Activated CD8-positive, alpha-beta T cell treated with anti-CD3 and anti-CD28 coated beads for 36 hours (primary cell): ENCODE measurements around the gene CFAP53. TPM values are rescaled to one million over a fixed set of nuclear protein-coding genes. Genes with fewer than 3 reads are reported as not detected.
"Not testable (repeated sequence)": the region's sequence is repeated elsewhere in the genome, so short reads cannot be mapped to it uniquely, and the experiment has no call there.

Experiments used
- ATAC-seq: fragments of 200-7000 bp; cut with Tn5 transposase; one replicate; pipeline ENCODE4 v1.10.0; 2021; ENCODE audit warnings: mild to moderate bottlenecking, moderate library complexity
- CTCF ChIA-PET: fragments of 350-600 bp; sonication (Branson Sonifier 250); formaldehyde crosslinking; loops from one replicate; lab custom pipeline; 2021; ENCODE audit warnings: antibody characterized with exemption; lab: Charles Lee
- POLR2A ChIA-PET: fragments of 350-600 bp; sonication (Branson Sonifier 250); formaldehyde crosslinking; loops from one replicate; lab custom pipeline; 2021; ENCODE audit warnings: antibody characterized with exemption; lab: Charles Lee
- DNase-seq: peaks from one replicate; pipeline ENCODE4 v3.0.0-alpha.2; 2020
- H3K27ac Mint-ChIP-seq: one replicate; pipeline ENCODE4 v1.8.0; 2021; ENCODE audit warnings: mild to moderate bottlenecking, mixed read lengths
- H3K27me3 Mint-ChIP-seq: one replicate; pipeline ENCODE4 v1.8.0; 2021; ENCODE audit warnings: mixed read lengths
- H3K36me3 Mint-ChIP-seq: one replicate; pipeline ENCODE4 v1.8.0; 2021; ENCODE audit warnings: low read depth, mixed read lengths
- H3K4me1 Mint-ChIP-seq: one replicate; pipeline ENCODE4 v1.8.0; 2021; ENCODE audit warnings: low read depth, mixed read lengths
- H3K4me3 Mint-ChIP-seq: one replicate; pipeline ENCODE4 v1.8.0; 2021; ENCODE audit warnings: mild to moderate bottlenecking, moderate library complexity, mixed read lengths
- H3K9me3 Mint-ChIP-seq: one replicate; pipeline ENCODE4 v1.8.0; 2021; ENCODE audit warnings: mixed read lengths
- intact Hi-C: fragments of 100-400 bp; cut with micrococcal nuclease; formaldehyde crosslinking; loops from one replicate; pipeline ENCODE4 v1.10.0; 2022
- total RNA-seq, 2 experiments: library from RNA; stranded (reverse); gene quantifications; one replicate each; pipeline ENCODE4 v1.2.3, GENCODE V29; 2021
- TF ChIP-seq, protein P1 (sequence below): fragments of 200-600 bp; IDR thresholded peaks from one replicate; pipeline ENCODE4 v1.8.0; 2022; ENCODE audit warnings: antibody characterized with exemption, mild to moderate bottlenecking

Gene CFAP53
- total RNA-seq, 2 experiments from 2014 or later = 0.27 to 0.76 TPM

DNA sequence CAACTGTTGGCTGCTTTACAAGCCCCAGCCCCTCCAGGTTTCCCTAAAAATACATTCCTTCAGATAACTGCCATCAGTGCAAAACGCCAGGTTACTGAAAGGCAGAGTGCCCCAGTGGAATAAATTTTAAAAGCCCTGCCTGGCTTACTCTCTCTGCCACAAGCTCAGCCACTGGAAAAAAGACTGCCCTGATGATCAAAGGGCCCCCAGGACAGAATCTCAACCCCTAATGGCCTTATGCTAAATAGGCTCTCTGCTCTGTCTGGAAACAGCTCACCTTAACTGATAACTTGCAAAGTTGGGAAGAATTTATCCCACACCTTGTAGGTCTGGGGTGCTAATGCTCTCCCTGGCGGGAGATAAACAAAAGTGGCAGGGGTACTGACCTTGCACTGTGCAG is 33.9 kb downstream of the CFAP53 start:
- Mint-ChIP-seq H3K4me1 (no peaks in the 10 kb centered on the region), H3K27me3 (peaks cover 2% of the 10 kb centered on the region), H3K36me3 (no peaks in the 10 kb centered on the region), H3K27ac (no peak overlapping the region), H3K9me3 (no peaks in the 10 kb centered on the region), H3K4me3 (no peak overlapping the region)
- TF ChIP-seq, protein P1, sequence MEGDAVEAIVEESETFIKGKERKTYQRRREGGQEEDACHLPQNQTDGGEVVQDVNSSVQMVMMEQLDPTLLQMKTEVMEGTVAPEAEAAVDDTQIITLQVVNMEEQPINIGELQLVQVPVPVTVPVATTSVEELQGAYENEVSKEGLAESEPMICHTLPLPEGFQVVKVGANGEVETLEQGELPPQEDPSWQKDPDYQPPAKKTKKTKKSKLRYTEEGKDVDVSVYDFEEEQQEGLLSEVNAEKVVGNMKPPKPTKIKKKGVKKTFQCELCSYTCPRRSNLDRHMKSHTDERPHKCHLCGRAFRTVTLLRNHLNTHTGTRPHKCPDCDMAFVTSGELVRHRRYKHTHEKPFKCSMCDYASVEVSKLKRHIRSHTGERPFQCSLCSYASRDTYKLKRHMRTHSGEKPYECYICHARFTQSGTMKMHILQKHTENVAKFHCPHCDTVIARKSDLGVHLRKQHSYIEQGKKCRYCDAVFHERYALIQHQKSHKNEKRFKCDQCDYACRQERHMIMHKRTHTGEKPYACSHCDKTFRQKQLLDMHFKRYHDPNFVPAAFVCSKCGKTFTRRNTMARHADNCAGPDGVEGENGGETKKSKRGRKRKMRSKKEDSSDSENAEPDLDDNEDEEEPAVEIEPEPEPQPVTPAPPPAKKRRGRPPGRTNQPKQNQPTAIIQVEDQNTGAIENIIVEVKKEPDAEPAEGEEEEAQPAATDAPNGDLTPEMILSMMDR = no peak
- intact Hi-C loops = no loop called here
- DNase-seq = no peak
- ChIA-PET CTCF (interaction anchor here (1.5 kb wide), 1 partner anchor 10 kb away, joined by 3 read pairs; no protein-coding TSS in a partner anchor), POLR2A (no interaction called here)
- no peak for ATAC-seq

DNA sequence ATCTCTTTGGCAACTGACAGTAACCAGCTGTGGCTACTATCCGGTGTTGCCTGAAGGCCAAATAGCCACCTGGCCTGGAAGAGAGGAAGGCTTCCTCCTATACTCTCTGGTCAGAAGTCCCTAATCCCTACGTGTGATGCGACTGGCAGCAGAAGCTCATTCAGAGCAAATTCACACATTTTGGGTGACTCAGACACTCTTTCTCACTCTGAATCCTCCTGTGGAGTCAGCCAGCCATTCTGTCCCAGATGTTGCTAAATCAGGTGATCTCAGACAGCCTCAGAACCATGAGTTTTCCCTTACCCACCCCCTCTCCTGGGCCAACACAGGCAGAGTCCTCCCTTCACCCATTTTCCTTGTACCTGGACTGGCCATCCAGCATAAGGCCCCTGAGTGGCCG is 34.7 kb downstream of the CFAP53 start:
- intact Hi-C loops = no loop called here
- Mint-ChIP-seq H3K9me3 (no peaks in the 10 kb centered on the region), H3K27me3 (peaks cover 2% of the 10 kb centered on the region), H3K4me3 (no peak overlapping the region), H3K4me1 (no peaks in the 10 kb centered on the region), H3K36me3 (no peaks in the 10 kb centered on the region), H3K27ac (no peak overlapping the region)
- ChIA-PET POLR2A (no interaction called here), CTCF (interaction anchor here (0.6 to 1.5 kb wide), 2 partner anchors 11 to 1304 kb away, joined by 3 read pairs; no protein-coding TSS in a partner anchor)
- ATAC-seq = peak; percentile 49
- TF ChIP-seq, protein P1 = no peak
- peak; percentile 8 for DNase-seq

DNA sequence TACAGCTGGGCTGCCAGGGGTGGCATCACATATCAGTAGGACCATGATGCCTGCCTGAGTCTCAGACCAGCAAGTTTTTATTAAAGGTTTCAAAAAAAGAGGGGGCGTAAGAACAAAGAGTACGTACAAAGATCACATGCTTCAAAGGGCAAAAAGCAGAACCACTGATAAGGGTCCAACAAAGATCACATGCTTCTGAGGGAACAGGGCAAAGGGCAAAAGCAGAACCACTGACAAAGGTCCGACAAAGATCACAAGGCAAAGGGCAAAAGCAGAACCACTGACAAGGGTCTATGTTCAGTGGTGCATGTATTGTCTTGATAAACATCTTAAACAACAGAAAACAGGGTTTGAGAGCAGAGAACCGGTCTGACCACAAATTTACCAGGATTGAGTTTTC is 46.0 kb downstream of the CFAP53 start:
- H3K27ac Mint-ChIP-seq, H3K4me3 Mint-ChIP-seq, ATAC-seq, POLR2A ChIA-PET, H3K4me1 Mint-ChIP-seq, DNase-seq, H3K36me3 Mint-ChIP-seq, intact Hi-C loops: not testable (repeated sequence)
- Mint-ChIP-seq H3K9me3 (peaks cover 11% of the 10 kb centered on the region), H3K27me3 (peaks cover 14% of the 10 kb centered on the region)
- CTCF ChIA-PET = interaction anchor here (1.8 to 3.0 kb wide), 2 partner anchors 48 to 137 kb away, joined by 7 to 21 read pairs; no protein-coding TSS in a partner anchor

DNA sequence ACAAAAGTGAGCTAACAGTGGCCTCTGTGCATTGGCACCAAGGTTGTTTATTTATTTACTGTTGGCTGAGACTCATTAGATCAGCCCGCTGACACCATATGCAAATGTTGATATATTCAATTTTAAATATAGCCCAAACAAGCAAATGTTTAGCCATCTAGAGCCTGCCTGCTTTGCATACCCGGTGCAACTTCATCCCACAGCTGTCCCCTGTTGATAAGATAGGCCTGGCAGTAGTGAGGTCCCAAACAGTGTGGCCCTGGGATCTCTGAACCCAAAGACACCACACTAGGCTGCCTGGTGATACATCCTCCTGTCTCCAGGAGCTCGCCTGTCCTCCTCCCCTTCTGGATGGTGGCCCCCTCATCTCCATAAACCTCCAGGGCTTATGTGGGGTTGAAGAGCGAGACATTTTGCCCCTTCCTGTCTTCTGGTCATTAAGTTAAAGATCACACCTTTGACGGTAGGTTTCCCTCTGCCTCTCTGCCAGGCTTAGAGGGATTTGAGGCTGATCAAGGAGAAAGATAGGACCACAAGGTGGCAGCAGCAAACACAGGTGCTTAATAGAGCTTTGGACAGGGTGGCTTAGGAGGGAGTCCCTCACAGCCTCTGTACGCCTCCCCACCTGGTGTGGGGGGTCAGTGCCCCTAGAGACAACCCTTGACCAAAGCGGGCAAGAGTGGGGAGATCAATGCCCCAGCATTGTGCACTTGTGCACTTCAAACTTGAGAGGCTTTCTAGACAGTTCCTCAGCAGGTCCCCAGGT is 47.7 kb downstream of the CFAP53 start:
- Mint-ChIP-seq H3K9me3 (peaks cover 11% of the 10 kb centered on the region), H3K4me3 (no peak overlapping the region), H3K27ac (no peak overlapping the region), H3K27me3 (peaks cover 21% of the 10 kb centered on the region), H3K36me3 (no peaks in the 10 kb centered on the region), H3K4me1 (no peaks in the 10 kb centered on the region)
- TF ChIP-seq, protein P1 = peak; percentile 46
- DNase-seq (peak; percentile 58), ATAC-seq (peak; percentile 60)
- CTCF ChIA-PET = interaction anchor here (0.6 to 3.9 kb wide), 15 partner anchors 11 to 210 kb away, joined by 3 to 66 read pairs (median 3); no protein-coding TSS in a partner anchor
- intact Hi-C loops = loop anchor here (1.0 kb wide), 1 partner anchor 139 kb away; no protein-coding TSS in a partner anchor
- POLR2A ChIA-PET = no interaction called here

DNA sequence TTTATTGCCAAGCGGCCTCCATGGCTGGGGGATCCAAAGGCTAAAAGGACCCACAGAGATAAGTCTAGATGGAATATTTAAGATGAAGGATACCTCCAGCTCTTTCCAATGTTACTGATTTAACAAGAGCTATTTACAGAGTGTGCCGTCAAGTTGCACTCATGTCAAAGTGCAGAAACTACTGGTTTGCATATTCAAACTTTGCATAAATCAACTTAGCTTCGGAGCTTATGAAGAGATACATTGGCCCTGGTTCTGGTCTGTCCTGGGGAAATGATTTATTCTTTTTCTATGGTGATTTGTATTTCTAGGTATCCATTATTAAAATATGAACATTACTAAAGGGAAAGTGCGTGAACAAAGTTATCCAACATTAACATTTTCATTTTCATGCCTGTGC is 57.0 kb downstream of the CFAP53 start:
- H3K27me3 Mint-ChIP-seq = peaks cover 28% of the 10 kb centered on the region
- CTCF ChIA-PET = interaction anchor here (1.1 to 3.3 kb wide), 3 partner anchors 9 to 148 kb away, joined by 4 to 14 read pairs (median 5); partner anchors contain the start of gene MYO5B
- no peak for DNase-seq

More for the DNA sequence above, 57.0 kb downstream of the CFAP53 start:
- Mint-ChIP-seq H3K36me3 (no peaks in the 10 kb centered on the region), H3K4me3 (no peak overlapping the region), H3K4me1 (peaks cover 2% of the 10 kb centered on the region), H3K9me3 (no peaks in the 10 kb centered on the region), H3K27ac (no peak overlapping the region)
- intact Hi-C loops = no loop called here
- POLR2A ChIA-PET = no interaction called here
- ATAC-seq = no peak
- TF ChIP-seq, protein P1 = no peak
